ENCODE measurements around the gene USP8. TPM values are rescaled to one million over a fixed set of nuclear protein-coding genes. Genes with fewer than 3 reads are reported as not detected.
A peak's percentile ranks its signal among the peaks of the same experiment; 100 is the strongest.

Gene USP8
- total RNA-seq, 1 donor, result 61.2 TPM

- Histone ChIP-seq H3K9me3 (ENCODE audit: low read depth, low read length) (no peaks in the 10 kb centered on the region), H3K4me1 (ENCODE audit: insufficient read depth, low read length) (peaks cover 10% of the 10 kb centered on the region), H3K4me2 (ENCODE audit: insufficient read depth, low read length) (no peak overlapping the region), H3K27me3 (ENCODE audit: insufficient read depth, low read length) (no peaks in the 10 kb centered on the region), H3K36me3 (ENCODE audit: insufficient read depth, low read length) (no peaks in the 10 kb centered on the region), H3K79me2 (ENCODE audit: insufficient read depth, low read length) (no peaks in the 10 kb centered on the region), H3K4me3 (ENCODE audit: insufficient read depth, low read length) (no peak overlapping the region), H4K20me1 (ENCODE audit: insufficient read depth, low read length) (no peaks in the 10 kb centered on the region), H2AFZ (ENCODE audit: low read length) (no peak overlapping the region), H3K27ac (ENCODE audit: low read depth, low read length) (no peak overlapping the region)
- DNase-seq (ENCODE audit: insufficient read length, low spot score, missing footprints), result peak; percentile 11
- no peak for TF ChIP-seq CTCF (IDR thresholded peaks at IDR 0.05; ENCODE audit: extremely low read depth, low read depth, low read length)
Measured at GRCh38 chr15:50544368-50544767, 120.2 kb downstream of the USP8 start.

GRCh38 chr15:50546566-50546965 lies 122.4 kb downstream of the USP8 start, which contains the start of gene USP50:
TSS of gene USP50 (minus strand) at chr15:50546666. CDS start at chr15:50546525, 141 bp downstream.
- Histone ChIP-seq H3K4me3 (ENCODE audit: insufficient read depth, low read length) (no peak within 1 kb of the TSS), H3K4me2 (ENCODE audit: insufficient read depth, low read length) (no peak within 1 kb of the TSS), H3K36me3 (ENCODE audit: insufficient read depth, low read length) (no peaks in the 10 kb centered on the region), H3K27ac (ENCODE audit: low read depth, low read length) (no peak within 1 kb of the TSS), H3K4me1 (ENCODE audit: insufficient read depth, low read length) (peaks cover 10% of the 10 kb centered on the region), H3K9me3 (ENCODE audit: low read depth, low read length) (no peaks in the 10 kb centered on the region), H2AFZ (ENCODE audit: low read length) (no peak within 1 kb of the TSS), H3K27me3 (ENCODE audit: insufficient read depth, low read length) (no peaks in the 10 kb centered on the region), H4K20me1 (ENCODE audit: insufficient read depth, low read length) (no peaks in the 10 kb centered on the region), H3K79me2 (ENCODE audit: insufficient read depth, low read length) (no peaks in the 10 kb centered on the region)
- DNase-seq (ENCODE audit: insufficient read length, low spot score, missing footprints), result no peak
- no peak for TF ChIP-seq CTCF (IDR thresholded peaks at IDR 0.05; ENCODE audit: extremely low read depth, low read depth, low read length)

- H3K27ac ChIP-seq (ENCODE audit: low read depth, low read length), result no peak overlapping the region
- no peaks in the 10 kb centered on the region for H3K79me2 ChIP-seq (ENCODE audit: insufficient read depth, low read length)
- H3K4me2 ChIP-seq (ENCODE audit: insufficient read depth, low read length), result no peak overlapping the region
- H3K4me1 ChIP-seq (ENCODE audit: insufficient read depth, low read length), result no peaks in the 10 kb centered on the region
- H3K9me3 ChIP-seq (ENCODE audit: low read depth, low read length), result no peaks in the 10 kb centered on the region
- DNase-seq (ENCODE audit: insufficient read length, low spot score, missing footprints), result no peak
- no peaks in the 10 kb centered on the region for H3K27me3 ChIP-seq (ENCODE audit: insufficient read depth, low read length)
- no peaks in the 10 kb centered on the region for H3K36me3 ChIP-seq (ENCODE audit: insufficient read depth, low read length)
- no peak overlapping the region for H2AFZ ChIP-seq (ENCODE audit: low read length)
- no peak for TF ChIP-seq CTCF (IDR thresholded peaks at IDR 0.05; ENCODE audit: extremely low read depth, low read depth, low read length)
- H4K20me1 ChIP-seq (ENCODE audit: insufficient read depth, low read length), result no peaks in the 10 kb centered on the region
- H3K4me3 ChIP-seq (ENCODE audit: insufficient read depth, low read length), result no peak overlapping the region
Measured at GRCh38 chr15:50549326-50549725, 125.1 kb downstream of the USP8 start.

GRCh38 chr15:50552238-50552637 lies 128.0 kb downstream of the USP8 start:
- H2AFZ ChIP-seq (ENCODE audit: low read length), result no peak overlapping the region
- DNase-seq (ENCODE audit: insufficient read length, low spot score, missing footprints), result no peak
- H3K27me3 ChIP-seq (ENCODE audit: insufficient read depth, low read length), result no peaks in the 10 kb centered on the region
- no peaks in the 10 kb centered on the region for H3K36me3 ChIP-seq (ENCODE audit: insufficient read depth, low read length)
- no peak overlapping the region for H3K4me3 ChIP-seq (ENCODE audit: insufficient read depth, low read length)
- TF ChIP-seq CTCF (IDR thresholded peaks at IDR 0.05; ENCODE audit: extremely low read depth, low read depth, low read length), result no peak
- H3K4me1 ChIP-seq (ENCODE audit: insufficient read depth, low read length), result no peaks in the 10 kb centered on the region
- H3K9me3 ChIP-seq (ENCODE audit: low read depth, low read length), result no peaks in the 10 kb centered on the region
- H3K27ac ChIP-seq (ENCODE audit: low read depth, low read length), result no peak overlapping the region
- no peak overlapping the region for H3K4me2 ChIP-seq (ENCODE audit: insufficient read depth, low read length)
- H4K20me1 ChIP-seq (ENCODE audit: insufficient read depth, low read length), result no peaks in the 10 kb centered on the region
- no peaks in the 10 kb centered on the region for H3K79me2 ChIP-seq (ENCODE audit: insufficient read depth, low read length)
